Measurements from ENCODE around the gene OXCT1.

The OXCT1 gene

DNA sequence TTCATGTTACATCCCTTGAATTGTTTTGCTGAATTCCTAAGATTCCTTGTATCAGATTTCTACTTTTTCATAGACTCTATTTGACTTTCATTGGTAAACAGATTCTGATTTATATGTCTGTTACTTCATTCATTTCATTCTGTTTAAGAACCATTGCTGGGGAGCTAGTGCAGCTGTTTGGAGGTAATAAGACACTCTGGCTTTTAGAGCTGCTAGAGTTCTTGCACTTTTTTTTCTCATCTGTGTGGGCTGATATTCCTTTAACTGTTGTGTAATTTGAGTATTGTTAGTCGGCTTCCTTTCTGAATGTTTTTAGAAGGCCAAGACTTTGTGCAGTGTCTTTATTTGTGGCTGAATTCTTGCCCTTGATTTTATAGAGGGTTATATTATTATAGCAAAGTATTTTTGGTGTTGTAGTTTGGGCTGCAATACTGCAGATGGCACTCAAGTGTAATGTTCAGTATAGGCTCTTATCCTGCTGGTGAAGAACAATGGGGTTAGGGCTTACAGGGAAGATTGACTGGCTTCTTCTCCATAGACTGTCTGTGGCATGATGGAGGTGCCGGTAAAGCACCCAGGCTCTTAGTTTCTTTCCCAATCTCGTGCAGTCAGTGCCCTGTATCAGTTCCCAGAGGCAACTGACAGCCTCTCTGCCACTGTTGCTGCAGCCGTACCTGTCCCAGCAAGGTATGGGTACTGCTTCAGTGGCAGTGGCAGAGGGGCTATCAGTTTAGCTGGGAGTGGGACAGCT is 162.2 kb downstream of the OXCT1 start:
- DNase-seq (ENCODE audit: insufficient read length, low spot score) (no peak), FAIRE-seq (peak; percentile 29)
- TF ChIP-seq, protein P1, sequence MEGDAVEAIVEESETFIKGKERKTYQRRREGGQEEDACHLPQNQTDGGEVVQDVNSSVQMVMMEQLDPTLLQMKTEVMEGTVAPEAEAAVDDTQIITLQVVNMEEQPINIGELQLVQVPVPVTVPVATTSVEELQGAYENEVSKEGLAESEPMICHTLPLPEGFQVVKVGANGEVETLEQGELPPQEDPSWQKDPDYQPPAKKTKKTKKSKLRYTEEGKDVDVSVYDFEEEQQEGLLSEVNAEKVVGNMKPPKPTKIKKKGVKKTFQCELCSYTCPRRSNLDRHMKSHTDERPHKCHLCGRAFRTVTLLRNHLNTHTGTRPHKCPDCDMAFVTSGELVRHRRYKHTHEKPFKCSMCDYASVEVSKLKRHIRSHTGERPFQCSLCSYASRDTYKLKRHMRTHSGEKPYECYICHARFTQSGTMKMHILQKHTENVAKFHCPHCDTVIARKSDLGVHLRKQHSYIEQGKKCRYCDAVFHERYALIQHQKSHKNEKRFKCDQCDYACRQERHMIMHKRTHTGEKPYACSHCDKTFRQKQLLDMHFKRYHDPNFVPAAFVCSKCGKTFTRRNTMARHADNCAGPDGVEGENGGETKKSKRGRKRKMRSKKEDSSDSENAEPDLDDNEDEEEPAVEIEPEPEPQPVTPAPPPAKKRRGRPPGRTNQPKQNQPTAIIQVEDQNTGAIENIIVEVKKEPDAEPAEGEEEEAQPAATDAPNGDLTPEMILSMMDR (IDR thresholded peaks at IDR 0.05; ENCODE audit: insufficient read depth, missing control alignments): peak; percentile 61

DNA sequence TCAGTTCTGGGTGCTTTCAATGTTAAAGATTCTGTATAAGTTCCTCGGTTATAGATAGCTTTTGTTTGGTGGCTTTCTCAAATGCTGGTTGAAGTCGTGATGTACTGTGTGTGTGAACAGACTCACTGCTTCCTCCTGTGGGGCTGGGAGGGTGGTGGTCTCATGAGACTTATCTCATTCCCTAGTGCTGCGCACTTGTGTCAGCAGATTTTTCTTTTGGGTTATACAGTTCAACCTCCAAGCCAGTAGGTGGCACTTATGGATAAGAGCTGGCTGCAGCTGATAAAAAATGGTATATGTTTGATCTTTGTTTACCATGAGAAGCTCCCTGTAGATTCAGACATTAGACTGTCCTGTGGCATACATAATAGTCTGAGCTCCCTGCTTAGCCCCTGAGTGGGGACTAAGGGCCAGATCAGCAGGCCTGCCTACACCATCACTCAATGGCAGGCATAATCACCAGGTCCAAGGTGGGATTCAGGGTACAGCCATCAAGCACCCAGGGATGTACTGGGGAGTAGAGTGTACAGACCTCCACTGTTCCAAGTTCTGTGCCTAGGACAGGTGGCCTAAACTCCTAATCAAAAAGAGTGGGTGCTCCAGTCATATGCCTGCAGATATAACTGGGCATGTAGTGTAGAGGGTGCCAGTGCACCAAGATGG is 174.2 kb downstream of the OXCT1 start:
- TF ChIP-seq, protein P1 (IDR thresholded peaks at IDR 0.05; ENCODE audit: insufficient read depth, missing control alignments): no peak
- FAIRE-seq: no peak
- no peak for DNase-seq (ENCODE audit: insufficient read length, low spot score)

DNA sequence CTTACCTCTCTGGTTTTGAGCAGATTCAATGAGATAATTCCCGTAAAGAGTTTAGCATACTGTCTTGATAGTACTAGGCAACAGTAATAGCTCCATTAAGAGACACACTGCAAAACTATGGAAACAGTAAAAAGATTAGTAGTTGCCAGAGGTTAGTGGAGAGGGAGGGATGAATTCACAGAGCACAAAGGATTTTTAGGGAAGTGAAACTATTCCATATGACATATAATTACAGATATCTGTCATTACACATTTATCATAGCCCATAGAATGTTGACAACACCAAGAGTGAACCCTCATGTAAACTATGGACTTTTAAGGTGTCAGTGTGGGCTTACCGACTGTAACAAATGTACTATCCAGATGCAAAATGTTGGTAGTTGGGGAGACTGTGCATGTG is 183.5 kb downstream of the OXCT1 start:
- FAIRE-seq (no peak), DNase-seq (ENCODE audit: insufficient read length, low spot score) (no peak)
- TF ChIP-seq, protein P1 (IDR thresholded peaks at IDR 0.05; ENCODE audit: insufficient read depth, missing control alignments): no peak

DNA sequence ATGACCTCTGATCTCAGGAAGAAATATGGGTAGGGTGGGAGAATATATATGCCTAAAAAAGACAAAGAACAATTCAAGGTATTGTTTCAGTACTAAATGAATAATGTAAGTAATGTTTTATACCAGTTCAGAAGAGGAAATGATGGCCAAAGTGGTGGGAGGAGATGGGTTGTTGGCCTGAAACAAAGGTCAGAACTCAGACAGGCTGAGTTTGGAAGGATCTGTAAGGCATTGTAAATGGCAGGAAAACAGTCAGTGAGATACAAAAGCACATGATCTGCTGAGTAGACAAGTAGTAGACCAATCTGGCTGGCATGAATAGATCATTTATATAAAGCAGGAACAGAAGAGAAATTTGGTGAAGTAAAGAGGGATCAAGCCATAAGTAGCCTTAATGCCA is 184.0 kb downstream of the OXCT1 start:
- DNase-seq (ENCODE audit: insufficient read length, low spot score) (no peak), FAIRE-seq (no peak)
- TF ChIP-seq, protein P1 (IDR thresholded peaks at IDR 0.05; ENCODE audit: insufficient read depth, missing control alignments): no peak

DNA sequence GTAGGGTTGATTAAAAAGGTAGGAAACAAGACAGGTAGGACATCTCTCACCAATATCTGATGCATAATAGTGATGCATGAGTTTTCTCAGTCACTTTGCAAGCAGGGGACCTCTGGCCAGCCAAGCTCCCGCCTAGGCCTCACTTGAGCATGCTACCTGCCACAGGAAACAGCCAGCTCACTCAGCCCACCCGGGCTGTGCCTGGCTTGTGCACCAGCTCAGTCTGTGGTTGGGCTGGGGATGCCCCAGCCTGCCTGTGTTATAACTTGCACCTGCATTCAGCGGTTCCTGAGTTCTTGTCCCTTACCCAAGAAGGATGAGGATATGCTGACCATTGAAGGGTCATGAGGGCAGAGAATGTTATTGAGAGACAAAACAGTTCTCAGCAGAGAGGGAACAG is 187.0 kb downstream of the OXCT1 start:
- TF ChIP-seq, protein P1 (IDR thresholded peaks at IDR 0.05; ENCODE audit: insufficient read depth, missing control alignments): no peak
- DNase-seq (ENCODE audit: insufficient read length, low spot score) (no peak), FAIRE-seq (no peak)

DNA sequence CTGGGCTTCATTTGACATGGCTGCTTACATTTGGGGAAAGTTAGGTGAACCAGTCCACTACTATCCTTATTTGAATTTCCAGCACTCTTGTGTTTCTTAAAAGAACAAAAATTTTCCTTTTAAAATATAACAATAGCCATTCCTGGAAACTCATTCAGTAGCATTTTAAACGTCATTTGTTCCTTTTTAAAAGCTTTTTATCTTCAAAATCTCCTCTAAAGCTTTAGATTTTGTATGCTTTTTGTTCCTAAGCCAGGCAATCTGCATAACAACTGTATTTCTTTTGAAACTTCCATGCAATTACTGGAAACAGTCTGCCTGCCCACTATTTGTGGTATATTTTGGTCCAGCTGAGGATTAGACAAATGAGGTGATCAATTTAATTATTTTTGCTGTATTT is 187.6 kb downstream of the OXCT1 start:
- TF ChIP-seq, protein P1 (IDR thresholded peaks at IDR 0.05; ENCODE audit: insufficient read depth, missing control alignments): no peak
- no peak for FAIRE-seq
- no peak for DNase-seq (ENCODE audit: insufficient read length, low spot score)

DNA sequence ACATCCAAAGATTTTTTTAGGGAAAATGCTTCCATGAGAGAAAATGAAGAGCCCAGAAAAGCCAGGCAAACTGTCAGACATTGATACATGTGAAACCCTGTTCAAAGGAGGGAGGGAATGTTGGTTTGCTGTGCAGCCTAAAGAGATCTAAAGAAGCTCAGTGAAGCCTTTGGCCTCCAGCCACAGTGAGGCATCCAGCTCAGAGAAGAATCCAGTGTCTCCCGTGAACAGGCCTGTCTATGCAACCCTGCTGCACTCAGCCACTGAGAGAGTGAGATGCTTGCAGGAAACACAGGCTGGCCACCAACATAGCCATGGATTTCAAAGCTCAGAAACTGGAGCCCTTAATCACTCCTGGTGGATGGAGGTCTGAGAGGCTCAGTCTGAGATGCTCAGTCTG is 188.4 kb downstream of the OXCT1 start:
- DNase-seq (ENCODE audit: insufficient read length, low spot score) (no peak), FAIRE-seq (no peak)
- TF ChIP-seq, protein P1 (IDR thresholded peaks at IDR 0.05; ENCODE audit: insufficient read depth, missing control alignments): no peak
